Measurements from ENCODE around the gene RYR2. TPM values are rescaled to one million over a fixed set of nuclear protein-coding genes. Genes with fewer than 3 reads are reported as not detected.

RYR2 gene
- total and polyA plus RNA-seq, 2 donors (not counting 1 experiment from before 2014, with no cell fraction given), result not detected

- Histone ChIP-seq H3K9ac (ENCODE audit: low read length) (no peak overlapping the region), H3K36me3 (replicated peaks in 1 of 2; ENCODE audit: control extremely low read depth in 1 of 2, control insufficient read depth in 1 of 2, extremely low read depth in 1 of 2, insufficient read depth in 2 of 2, low read length in 1 of 2) (no peaks in the 10 kb centered on the region), H3K4me1 (ENCODE audit: control insufficient read depth in 2 of 2, insufficient read depth in 2 of 2, low read length in 2 of 2) (no peaks in the 10 kb centered on the region), H4K20me1 (ENCODE audit: control insufficient read depth, insufficient read depth, low read length, poor library complexity, severe bottlenecking) (no peaks in the 10 kb centered on the region), H3K27me3 (replicated peaks in 1 of 4; ENCODE audit: control extremely low read depth in 1 of 4, control insufficient read depth in 3 of 4, insufficient read depth in 4 of 4, low read length in 3 of 4) (no peaks in the 10 kb centered on the region), H3K27ac (ENCODE audit: low read length in 2 of 2) (no peak overlapping the region), H3K4me2 (replicated peaks; ENCODE audit: low read depth, low read length, poor library complexity, severe bottlenecking) (no peak overlapping the region), H3K4me3 (ENCODE audit: control extremely low read depth in 1 of 5, extremely low read depth in 1 of 5, insufficient read depth in 1 of 5, low read depth in 2 of 5, low read length in 4 of 5) (no peak overlapping the region), H2AFZ (ENCODE audit: insufficient read depth, low read depth, low read length, poor library complexity, severe bottlenecking) (no peak overlapping the region), H3K79me2 (ENCODE audit: control insufficient read depth, insufficient read depth, low read length) (no peaks in the 10 kb centered on the region), H3K9me3 (ENCODE audit: control extremely low read depth in 1 of 3, control insufficient read depth in 2 of 3, insufficient read depth in 1 of 3, low read length in 2 of 3) (no peaks in the 10 kb centered on the region)
- WGBS (ENCODE audit: insufficient coverage), result 90% methylated on average over 2 of the region's 2 CpGs
- H3K4me1 Mint-ChIP-seq, result no peaks in the 10 kb centered on the region
- no peak for ATAC-seq (ENCODE audit: low read depth)
- intact Hi-C loops (cut with micrococcal nuclease), result no loop called here
- POLR2A ChIA-PET, result no interaction called here
- TF ChIP-seq EZH2 (IDR thresholded peaks at IDR 0.05; ENCODE audit: borderline replicate concordance, insufficient read depth, low read depth, low read length, poor library complexity, severe bottlenecking) (no peak), CTCF (IDR thresholded peaks at IDR 0.05) (no peak)
- no peak overlapping the region for H3K4me3 Mint-ChIP-seq
- H3K27me3 Mint-ChIP-seq, result no peaks in the 10 kb centered on the region
- CTCF ChIA-PET, result no interaction called here
- DNase-seq, result no peak
- H3K9me3 Mint-ChIP-seq (ENCODE audit: insufficient read depth), result no peaks in the 10 kb centered on the region
- H3K27ac Mint-ChIP-seq, result no peak overlapping the region
Measured at GRCh38 chr1:237690656-237691055, 648.7 kb downstream of the RYR2 start.

- no peaks in the 10 kb centered on the region for H4K20me1 ChIP-seq (ENCODE audit: control insufficient read depth, insufficient read depth, low read length, poor library complexity, severe bottlenecking)
- H3K4me3 ChIP-seq (ENCODE audit: control extremely low read depth in 1 of 5, extremely low read depth in 1 of 5, insufficient read depth in 1 of 5, low read depth in 2 of 5, low read length in 4 of 5), result no peak overlapping the region
- no peak for DNase-seq
- no peaks in the 10 kb centered on the region for H3K9me3 ChIP-seq (ENCODE audit: control extremely low read depth in 1 of 3, control insufficient read depth in 2 of 3, insufficient read depth in 1 of 3, low read length in 2 of 3)
- no peaks in the 10 kb centered on the region for H3K27me3 ChIP-seq (replicated peaks in 1 of 4; ENCODE audit: control extremely low read depth in 1 of 4, control insufficient read depth in 3 of 4, insufficient read depth in 4 of 4, low read length in 3 of 4)
- ChIA-PET POLR2A (no interaction called here), CTCF (no interaction called here)
- Mint-ChIP-seq H3K27me3 (no peaks in the 10 kb centered on the region), H3K4me3 (no peak overlapping the region), H3K27ac (no peak overlapping the region), H3K9me3 (ENCODE audit: insufficient read depth) (no peaks in the 10 kb centered on the region), H3K4me1 (no peaks in the 10 kb centered on the region)
- WGBS (ENCODE audit: insufficient coverage), result 70% methylated on average over 6 of the region's 7 CpGs
- no peak overlapping the region for H3K4me2 ChIP-seq (replicated peaks; ENCODE audit: low read depth, low read length, poor library complexity, severe bottlenecking)
- no peak overlapping the region for H3K27ac ChIP-seq (ENCODE audit: low read length in 2 of 2)
- no peak overlapping the region for H2AFZ ChIP-seq (ENCODE audit: insufficient read depth, low read depth, low read length, poor library complexity, severe bottlenecking)
- H3K79me2 ChIP-seq (ENCODE audit: control insufficient read depth, insufficient read depth, low read length), result no peaks in the 10 kb centered on the region
- intact Hi-C loops (cut with micrococcal nuclease), result no loop called here
- H3K36me3 ChIP-seq (replicated peaks in 1 of 2; ENCODE audit: control extremely low read depth in 1 of 2, control insufficient read depth in 1 of 2, extremely low read depth in 1 of 2, insufficient read depth in 2 of 2, low read length in 1 of 2), result no peaks in the 10 kb centered on the region
- H3K4me1 ChIP-seq (ENCODE audit: control insufficient read depth in 2 of 2, insufficient read depth in 2 of 2, low read length in 2 of 2), result no peaks in the 10 kb centered on the region
- no peak overlapping the region for H3K9ac ChIP-seq (ENCODE audit: low read length)
- ATAC-seq (ENCODE audit: low read depth), result no peak
- TF ChIP-seq EZH2 (IDR thresholded peaks at IDR 0.05; ENCODE audit: borderline replicate concordance, insufficient read depth, low read depth, low read length, poor library complexity, severe bottlenecking) (no peak), CTCF (IDR thresholded peaks at IDR 0.05) (no peak)
Measured at GRCh38 chr1:237692255-237692654, 650.3 kb downstream of the RYR2 start.
